GM10847 (cell line): ENCODE results near the gene CHST8.

Experiments used
- POLR2A ChIP-seq: IDR thresholded peaks from 2 replicates; pipeline ENCODE4 v1.6.1; 2011; ENCODE audit not compliant: insufficient read length; ENCODE audit errors: extremely low read depth

Gene CHST8

DNA sequence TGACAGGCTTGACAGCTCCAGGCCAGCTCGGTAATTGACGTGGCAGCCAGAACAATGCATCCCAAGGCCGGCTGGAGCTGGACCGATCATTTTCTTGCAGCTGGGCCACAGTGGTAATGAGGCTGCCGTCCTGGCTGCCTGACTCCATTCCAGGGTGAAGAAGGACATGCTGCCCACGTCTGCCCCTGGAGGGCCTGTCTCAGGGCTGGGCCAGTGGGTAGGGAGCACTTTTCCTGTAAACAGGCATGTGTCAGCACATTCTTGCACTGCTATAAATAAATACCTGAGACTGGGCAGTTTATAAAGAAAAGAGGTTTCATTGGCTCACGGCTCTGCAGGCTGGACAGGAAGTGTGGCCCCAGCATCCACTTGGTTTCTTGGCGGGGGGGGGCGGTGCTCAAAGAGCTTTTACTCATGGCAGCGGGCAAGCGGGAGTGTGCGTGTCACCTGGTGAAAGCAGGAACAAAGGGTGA, 136.8 kb downstream of the CHST8 start:
- TF ChIP-seq POLR2A, result no peak

DNA sequence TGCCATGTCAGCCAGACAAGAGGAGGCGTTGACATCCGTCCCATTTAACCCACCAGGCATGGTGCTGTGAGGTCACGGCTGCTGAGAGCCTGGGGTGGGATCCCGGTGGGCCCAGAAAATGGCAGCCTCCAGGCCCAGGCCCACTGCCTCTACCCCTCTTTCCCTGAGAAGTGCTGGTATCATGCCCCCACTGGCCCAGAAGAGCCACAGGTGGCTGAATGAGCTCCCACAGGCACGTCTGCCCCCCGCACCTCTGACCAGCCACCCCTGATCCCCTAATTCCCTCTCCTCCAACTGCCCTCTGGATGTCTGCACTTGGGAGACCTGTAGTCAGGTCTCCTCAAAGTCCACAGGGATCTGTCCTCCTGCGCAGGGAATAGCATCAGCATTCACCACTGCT, 137.6 kb downstream of the CHST8 start:
- TF ChIP-seq POLR2A, result no peak

DNA sequence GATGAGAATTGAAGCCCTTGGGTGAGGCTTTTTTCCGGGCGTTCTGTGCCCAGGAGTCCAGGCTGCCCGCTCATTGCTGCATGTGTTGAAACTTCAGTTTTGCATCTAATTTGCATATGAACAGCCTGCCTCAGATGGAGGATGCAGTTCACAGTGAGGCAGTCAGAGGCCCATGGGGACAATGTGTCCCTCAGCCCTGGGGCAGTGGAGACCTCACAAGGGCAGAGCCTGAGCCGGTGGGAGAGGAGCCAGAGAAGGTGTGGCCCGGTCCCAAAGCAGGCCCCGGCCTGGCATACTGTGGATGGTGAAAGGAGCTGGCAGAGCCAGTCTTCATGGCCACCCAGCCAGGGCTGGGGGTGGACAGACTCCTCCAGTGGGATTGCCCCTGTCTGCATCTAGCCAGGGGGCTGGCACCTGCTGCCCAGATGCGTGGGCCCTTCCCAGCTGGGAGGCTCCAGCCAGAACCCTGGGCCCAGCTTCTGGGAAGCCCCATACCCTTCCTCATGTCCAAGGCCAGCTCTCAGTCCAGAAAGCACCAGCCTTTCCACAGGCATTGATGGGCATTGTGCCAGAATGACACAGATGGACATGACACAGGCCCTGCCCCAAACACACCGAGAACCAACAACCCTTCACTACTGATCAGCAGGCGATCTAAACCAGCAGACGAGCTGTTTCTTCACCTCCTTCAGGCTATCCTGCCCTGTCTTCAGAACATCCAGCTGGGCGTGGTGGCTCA, 142.0 kb downstream of the CHST8 start:
- TF ChIP-seq POLR2A, result no peak

DNA sequence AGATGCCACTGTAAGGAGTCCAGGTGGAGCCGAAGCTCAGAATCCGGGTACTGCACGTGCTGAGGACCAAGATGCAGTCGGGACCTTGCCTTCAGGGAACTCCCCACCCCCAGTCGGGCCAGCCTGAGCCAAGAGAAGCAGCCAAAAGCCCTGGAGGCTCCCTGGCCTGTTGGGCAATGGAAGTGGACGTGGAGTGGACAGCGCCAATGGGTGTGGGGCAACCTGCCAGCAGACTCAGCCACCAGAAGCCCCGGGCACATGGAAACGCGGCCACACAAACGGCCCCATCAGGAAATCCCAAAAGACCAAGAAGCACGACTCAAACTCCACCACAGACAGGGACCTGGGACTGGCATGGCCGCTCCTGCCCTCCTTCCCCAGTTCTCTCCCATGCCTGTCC, 144.9 kb downstream of the CHST8 start:
- TF ChIP-seq POLR2A, result no peak

DNA sequence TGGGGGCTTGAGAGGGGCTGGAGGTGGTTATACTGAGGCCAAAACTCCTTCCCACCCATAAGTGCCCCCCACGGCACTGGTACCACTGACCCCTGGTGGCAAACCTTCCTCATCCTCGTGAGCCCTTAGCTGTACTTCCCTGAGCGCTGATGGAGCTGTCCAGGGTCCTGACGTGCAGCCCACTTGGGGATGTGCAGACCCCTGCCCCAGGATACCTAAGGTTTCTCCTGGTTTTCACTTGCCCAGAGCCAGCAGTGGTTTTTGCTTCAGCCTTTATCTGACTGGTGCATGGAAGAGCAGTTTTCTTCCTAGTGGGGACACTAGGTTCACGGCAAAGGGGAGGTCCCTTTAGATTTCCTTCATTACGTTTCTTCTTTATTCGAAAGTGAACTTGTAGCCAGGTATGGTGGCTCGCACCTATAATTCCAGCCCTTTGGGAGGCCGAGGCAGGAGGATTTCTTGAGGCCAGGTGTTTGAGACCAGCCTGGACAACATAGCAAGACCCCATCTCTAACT, 146.2 kb downstream of the CHST8 start:
- no peak for TF ChIP-seq POLR2A

DNA sequence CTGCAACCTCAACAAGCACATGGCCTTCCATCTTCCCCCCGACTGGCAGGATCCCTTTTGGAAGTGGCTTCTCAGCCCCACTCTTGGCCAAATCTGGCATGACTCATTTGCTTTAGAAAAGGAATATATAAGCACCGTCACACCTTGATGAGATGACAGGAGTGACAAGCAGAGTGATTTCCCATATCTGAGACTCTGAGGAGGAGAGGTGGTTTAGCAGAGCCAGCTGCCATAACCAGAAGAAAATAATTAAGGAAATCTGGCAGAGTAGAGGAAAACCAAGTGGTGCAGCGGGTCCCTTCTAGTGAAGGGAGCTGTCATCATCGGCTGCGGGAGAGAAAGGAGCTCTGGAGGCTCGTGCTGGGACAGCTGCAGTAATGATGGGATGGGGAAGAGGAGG, 147.5 kb downstream of the CHST8 start:
- no peak for TF ChIP-seq POLR2A

DNA sequence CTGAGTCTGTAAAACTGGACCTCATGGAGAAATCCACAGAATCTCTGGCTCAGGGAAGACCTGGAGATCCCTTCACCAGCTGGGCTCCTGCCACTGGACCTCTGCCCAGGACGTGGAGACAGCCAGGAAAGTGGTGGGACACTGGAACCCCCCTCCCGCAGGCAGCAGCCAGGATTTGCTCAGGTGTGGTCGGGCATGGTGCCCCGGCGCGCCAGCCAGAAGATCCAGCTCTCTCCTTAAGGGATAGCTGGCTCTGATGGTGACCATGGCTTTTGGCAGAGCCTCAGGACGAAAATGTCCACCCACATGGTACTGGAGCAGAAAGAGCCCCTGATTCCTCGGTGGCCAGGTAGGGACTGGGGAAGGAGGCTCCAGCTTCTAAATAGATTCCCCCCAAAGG, 148.4 kb downstream of the CHST8 start:
- no peak for TF ChIP-seq POLR2A

DNA sequence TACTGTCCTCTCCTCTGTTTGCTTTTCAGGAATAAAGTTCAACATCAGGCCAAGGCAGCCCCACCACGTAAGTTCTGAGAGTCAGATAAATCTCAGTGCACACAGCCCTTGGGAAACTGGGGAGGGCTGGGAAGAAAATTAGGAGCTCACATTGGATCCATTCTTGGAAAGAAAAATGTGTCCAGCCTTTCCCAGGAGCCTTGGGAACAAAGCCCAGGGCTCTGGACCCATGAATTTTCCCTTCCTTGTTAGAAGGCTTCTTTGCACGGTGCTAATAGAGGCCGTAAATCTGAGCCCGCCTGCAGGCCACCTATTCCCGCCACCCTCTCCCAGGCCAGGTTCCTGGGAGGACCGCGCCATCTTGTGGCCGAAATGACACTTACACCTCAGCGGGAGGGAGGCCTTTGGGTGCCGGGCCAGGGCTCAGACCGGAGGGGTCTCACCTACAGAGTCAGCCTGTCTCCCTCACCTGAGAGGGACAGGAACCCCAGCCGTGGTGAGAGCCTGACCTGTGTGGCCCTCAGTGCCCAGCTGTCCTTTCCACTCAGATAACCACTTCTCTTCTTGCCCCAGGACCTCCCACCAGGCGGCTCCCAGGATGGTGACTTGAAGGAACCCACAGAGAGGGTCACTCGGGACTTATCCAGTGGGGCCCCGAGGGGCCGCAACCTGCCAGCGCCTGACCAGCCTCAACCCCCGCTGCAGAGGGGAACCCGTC, 149.8 kb downstream of the CHST8 start:
- no peak for TF ChIP-seq POLR2A

DNA sequence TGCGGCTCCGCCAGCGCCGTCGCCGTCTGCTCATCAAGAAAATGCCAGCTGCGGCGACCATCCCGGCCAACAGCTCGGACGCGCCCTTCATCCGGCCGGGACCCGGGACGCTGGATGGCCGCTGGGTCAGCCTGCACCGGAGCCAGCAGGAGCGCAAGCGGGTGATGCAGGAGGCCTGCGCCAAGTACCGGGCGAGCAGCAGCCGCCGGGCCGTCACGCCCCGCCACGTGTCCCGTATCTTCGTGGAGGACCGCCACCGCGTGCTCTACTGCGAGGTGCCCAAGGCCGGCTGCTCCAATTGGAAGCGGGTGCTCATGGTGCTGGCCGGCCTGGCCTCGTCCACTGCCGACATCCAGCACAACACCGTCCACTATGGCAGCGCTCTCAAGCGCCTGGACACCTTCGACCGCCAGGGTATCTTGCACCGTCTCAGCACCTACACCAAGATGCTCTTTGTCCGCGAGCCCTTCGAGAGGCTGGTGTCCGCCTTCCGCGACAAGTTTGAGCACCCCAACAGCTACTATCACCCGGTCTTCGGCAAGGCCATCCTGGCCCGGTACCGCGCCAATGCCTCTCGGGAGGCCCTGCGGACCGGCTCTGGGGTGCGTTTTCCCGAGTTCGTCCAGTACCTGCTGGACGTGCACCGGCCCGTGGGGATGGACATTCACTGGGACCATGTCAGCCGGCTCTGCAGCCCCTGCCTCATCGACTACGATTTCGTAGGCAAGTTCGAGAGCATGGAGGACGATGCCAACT, 150.5 kb downstream of the CHST8 start:
- TF ChIP-seq POLR2A, result no peak

DNA sequence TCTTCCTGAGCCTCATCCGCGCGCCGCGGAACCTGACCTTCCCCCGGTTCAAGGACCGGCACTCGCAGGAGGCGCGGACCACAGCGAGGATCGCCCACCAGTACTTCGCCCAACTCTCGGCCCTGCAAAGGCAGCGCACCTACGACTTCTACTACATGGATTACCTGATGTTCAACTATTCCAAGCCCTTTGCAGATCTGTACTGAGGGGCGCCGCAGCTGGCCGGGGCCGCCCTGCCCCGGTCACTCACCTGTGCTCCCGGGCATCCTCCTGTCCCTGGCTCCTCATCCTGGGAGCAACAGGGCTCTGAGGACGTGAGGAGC, 151.1 kb downstream of the CHST8 start:
- no peak for TF ChIP-seq POLR2A

DNA sequence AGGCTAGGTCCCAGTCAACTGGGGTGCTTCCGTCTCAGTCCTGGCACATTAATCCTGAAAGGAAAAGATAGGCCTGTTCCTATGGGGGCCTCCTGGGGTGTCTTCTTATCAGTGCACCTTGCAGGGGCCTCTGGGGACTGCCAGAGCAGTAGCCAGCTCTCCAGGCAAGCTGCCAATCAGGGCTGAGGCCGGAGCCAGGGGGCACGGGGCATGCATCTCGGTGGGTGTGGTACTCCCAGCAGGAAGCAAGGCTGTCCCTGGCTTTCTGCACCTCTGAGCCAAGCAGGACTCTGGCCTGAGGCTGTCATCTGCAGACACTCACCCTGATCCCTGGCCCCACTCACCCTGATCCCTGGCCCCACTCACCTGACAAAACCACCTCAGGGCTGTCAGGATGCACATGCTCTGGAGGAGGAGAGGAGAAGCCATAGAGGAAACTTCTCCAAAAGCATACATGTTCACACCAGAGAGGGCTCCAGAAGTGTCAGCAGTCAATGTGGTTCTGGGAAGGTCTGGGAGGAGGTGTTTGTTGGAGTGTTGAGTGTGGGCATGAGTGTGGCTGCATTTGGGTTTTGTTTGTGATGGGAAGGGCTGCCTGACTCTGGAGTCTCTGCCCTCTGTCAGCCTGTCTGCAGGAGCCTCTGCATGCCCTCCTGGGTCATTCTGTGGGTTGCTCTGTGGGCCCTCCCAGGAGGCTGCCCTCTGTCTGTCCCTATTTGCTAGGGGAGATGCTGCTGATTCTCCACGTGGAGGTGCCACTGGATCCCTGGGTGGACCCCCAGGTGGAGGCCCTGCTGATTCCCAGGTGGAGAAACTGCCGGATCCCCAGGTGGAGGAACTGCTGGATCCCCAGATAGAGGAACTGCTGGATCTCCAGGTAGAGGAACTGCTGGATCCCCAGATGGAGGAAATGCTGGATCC, 152.2 kb downstream of the CHST8 start:
- no peak for TF ChIP-seq POLR2A

DNA sequence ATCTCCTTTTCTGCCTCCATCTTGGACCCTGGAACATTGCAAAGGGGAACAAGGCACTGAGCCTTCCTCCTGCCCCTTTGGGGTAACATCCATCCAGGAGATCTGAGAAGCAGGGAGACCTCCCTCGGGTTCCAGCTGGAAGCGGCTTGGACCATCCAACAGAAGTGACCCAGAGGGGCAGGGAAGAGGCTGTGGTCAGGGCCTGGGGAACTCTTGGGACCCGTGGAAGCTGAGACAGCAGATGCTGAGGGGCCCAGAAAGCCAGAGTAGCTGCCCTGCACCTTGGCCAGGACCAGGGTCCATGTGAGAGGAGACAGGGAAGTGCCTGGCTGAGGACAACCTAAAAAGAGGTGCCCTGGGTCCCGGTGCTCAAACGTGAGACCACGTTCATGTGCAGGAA, 153.0 kb downstream of the CHST8 start:
- TF ChIP-seq POLR2A, result no peak

DNA sequence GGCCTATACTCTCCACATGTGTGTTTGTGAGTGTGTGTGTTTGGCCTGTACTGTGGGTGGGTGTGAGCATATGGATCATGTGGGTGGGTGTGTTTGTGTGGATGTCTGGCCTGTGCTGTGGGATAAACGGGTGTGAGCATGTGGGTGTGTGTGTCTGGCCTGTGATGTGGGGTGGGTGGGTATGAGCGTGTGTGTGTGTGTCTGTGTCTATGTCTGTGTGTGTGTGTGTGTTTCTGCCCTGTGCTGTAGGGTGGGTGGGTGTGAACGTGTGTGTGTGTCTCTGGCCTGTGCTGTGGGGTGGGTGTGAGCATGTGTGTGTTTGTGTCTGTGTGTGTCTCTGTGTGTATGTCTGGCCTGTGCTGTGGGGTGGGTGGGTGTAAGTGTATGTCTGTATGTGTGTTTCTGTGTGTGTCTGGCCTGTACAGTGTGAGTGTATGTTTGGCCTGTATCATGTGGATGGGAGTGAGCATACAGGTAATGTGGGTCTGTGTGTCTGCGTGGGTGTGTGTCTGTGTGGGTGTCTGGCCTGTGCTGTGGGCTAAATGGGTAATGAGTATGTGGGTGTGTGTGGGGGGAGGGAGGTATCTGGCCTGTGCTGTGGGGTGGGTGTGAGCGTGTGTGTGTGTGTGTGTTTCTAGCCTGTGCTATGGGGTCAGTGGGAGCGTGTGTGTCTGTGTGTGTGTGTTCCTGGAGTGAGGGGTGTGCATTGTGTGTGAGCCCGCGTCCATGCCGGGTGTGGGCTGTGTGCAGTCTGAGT, 154.2 kb downstream of the CHST8 start:
- TF ChIP-seq POLR2A, result no peak

DNA sequence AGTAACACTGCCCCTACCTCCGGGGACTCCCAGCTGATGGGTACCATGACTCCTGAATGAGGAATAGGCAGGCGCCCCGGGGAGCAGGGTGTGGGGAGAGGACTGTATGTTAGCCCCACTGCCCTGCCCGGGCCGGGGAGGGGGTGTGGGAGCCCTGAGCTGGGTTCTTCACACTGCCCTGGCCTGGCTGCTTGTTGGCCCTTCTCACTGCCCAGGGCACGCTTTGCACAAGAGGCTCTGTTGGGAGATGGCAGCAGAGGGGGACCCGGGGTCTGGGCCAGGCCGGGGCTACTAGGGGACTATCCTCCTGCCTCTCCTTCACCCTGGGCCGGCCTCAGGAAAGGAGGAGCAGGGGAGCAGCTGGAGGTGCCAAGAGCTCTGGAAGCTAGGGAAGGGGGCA, 155.6 kb downstream of the CHST8 start:
- TF ChIP-seq POLR2A, result no peak
